Activated CD4-positive, alpha-beta T cell treated with anti-CD3 and anti-CD28 coated beads for 36 hours (primary cell): Measurements from ENCODE around the gene ENTPD8. TPM values are rescaled to one million over a fixed set of nuclear protein-coding genes. Genes with fewer than 3 reads are reported as not detected.
"Not testable (repeated sequence)": the region's sequence is repeated elsewhere in the genome, so short reads cannot be mapped to it uniquely, and the experiment has no call there.

ENCODE experiments used
- ATAC-seq: fragments of 200-7000 bp; cut with Tn5 transposase; one replicate; pipeline ENCODE4 v1.10.0; 2021; ENCODE audit warnings: mild to moderate bottlenecking, moderate library complexity
- CTCF ChIA-PET: fragments of 350-600 bp; sonication (Branson Sonifier 250); formaldehyde crosslinking; loops from one replicate; lab custom pipeline; 2021; ENCODE audit warnings: antibody characterized with exemption; lab: Charles Lee
- POLR2A ChIA-PET: fragments of 350-600 bp; sonication (Branson Sonifier 250); formaldehyde crosslinking; loops from one replicate; lab custom pipeline; 2021; ENCODE audit warnings: antibody characterized with exemption, inconsistent platforms; lab: Charles Lee
- DNase-seq: peaks from one replicate; pipeline ENCODE4 v3.0.0-alpha.2; 2020
- H3K27ac Mint-ChIP-seq: one replicate; pipeline ENCODE4 v1.8.0; 2021; ENCODE audit warnings: mixed read lengths
- H3K27me3 Mint-ChIP-seq: one replicate; pipeline ENCODE4 v1.8.0; 2021; ENCODE audit warnings: mixed read lengths
- H3K36me3 Mint-ChIP-seq: one replicate; pipeline ENCODE4 v1.8.0; 2021; ENCODE audit warnings: low read depth, mixed read lengths
- H3K4me1 Mint-ChIP-seq: one replicate; pipeline ENCODE4 v1.8.0; 2021; ENCODE audit warnings: mixed read lengths
- H3K4me3 Mint-ChIP-seq: one replicate; pipeline ENCODE4 v1.8.0; 2021; ENCODE audit warnings: mild to moderate bottlenecking, moderate library complexity, mixed read lengths
- H3K9me3 Mint-ChIP-seq: one replicate; pipeline ENCODE4 v1.8.0; 2021; ENCODE audit warnings: low read depth, mixed read lengths
- intact Hi-C, 2 experiments: fragments of 100-400 bp; cut with DNase I in 1 of 2; cut with micrococcal nuclease in 1 of 2; formaldehyde crosslinking; loops; one replicate each; pipeline versions ENCODE4 v1.14.2 to v1.15.1; 2022 to 2024; cut with DNase I, micrococcal nuclease
- total RNA-seq, 2 experiments: library from RNA; stranded (reverse); gene quantifications; one replicate each; pipeline ENCODE4 v1.2.3, GENCODE V29; 2021

The ENTPD8 gene
- total RNA-seq, 2 experiments from 2014 or later: not detected

- POLR2A ChIA-PET: no interaction called here
- DNase-seq (no peak), ATAC-seq (no peak)
- CTCF ChIA-PET: no interaction called here
- H3K36me3 Mint-ChIP-seq: no peaks in the 10 kb centered on the region
- H3K4me3 Mint-ChIP-seq: no peak overlapping the region
- H3K4me1 Mint-ChIP-seq: peaks cover 10% of the 10 kb centered on the region
- no peaks in the 10 kb centered on the region for H3K27me3 Mint-ChIP-seq
- H3K27ac Mint-ChIP-seq: no peak overlapping the region
- intact Hi-C loops: no loop called here
- no peaks in the 10 kb centered on the region for H3K9me3 Mint-ChIP-seq
Measured at GRCh38 chr9:137391411-137391754, 49.8 kb downstream of the ENTPD8 start.

DNA sequence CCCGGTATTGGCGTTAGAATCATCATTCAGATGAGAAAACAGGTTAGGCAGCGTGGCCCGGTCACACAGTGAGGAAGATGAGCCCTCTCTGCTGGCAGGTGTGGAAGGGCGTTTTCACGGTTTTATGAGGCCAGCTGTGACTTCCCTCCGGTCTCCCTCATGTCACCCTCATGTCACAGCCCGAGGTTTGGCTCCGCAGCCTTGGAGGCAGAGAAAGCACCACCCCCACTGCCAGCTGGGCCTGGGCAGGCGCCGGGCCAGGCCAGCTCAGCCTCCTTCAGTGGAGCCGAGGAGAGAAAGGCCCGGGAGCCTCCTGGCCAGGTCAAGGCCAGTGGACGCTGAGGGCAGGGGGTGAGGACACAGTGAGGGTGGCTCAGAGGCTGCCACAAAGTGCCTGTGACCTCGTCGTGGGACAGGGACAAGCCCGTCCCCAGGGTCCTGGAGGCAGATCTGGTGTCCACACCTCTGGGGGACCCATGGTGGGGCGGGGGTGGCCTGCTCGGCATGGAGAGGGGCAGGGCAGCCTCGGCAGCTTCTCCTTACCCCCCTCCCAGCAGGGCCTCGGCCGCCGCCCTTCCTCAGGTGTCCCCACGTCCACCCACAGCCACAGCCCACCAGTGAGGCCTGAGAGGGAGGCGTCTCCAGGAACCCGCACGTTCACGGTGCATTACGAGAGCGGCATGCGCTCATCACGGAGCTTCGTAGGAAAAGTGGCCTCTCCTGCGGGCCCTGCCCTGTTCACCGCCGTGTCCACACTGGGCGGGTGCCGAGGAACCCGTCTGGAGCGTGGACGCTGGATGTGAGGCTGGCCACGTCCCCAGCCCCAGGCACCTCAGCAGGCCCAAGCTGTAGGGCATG is 50.4 kb downstream of the ENTPD8 start:
- ATAC-seq (no peak), DNase-seq (no peak)
- CTCF ChIA-PET: no interaction called here
- peaks cover 11% of the 10 kb centered on the region for H3K4me1 Mint-ChIP-seq
- no peak overlapping the region for H3K4me3 Mint-ChIP-seq
- H3K27ac Mint-ChIP-seq: no peak overlapping the region
- no peaks in the 10 kb centered on the region for H3K9me3 Mint-ChIP-seq
- H3K27me3 Mint-ChIP-seq: no peaks in the 10 kb centered on the region
- no peaks in the 10 kb centered on the region for H3K36me3 Mint-ChIP-seq
- POLR2A ChIA-PET: no interaction called here
- intact Hi-C loops: no loop called here

GRCh38 chr9:137389428-137389746 is 51.8 kb downstream of the ENTPD8 start:
- Mint-ChIP-seq H3K27ac (no peak overlapping the region), H3K36me3 (no peaks in the 10 kb centered on the region)
- no peak for ATAC-seq

DNA sequence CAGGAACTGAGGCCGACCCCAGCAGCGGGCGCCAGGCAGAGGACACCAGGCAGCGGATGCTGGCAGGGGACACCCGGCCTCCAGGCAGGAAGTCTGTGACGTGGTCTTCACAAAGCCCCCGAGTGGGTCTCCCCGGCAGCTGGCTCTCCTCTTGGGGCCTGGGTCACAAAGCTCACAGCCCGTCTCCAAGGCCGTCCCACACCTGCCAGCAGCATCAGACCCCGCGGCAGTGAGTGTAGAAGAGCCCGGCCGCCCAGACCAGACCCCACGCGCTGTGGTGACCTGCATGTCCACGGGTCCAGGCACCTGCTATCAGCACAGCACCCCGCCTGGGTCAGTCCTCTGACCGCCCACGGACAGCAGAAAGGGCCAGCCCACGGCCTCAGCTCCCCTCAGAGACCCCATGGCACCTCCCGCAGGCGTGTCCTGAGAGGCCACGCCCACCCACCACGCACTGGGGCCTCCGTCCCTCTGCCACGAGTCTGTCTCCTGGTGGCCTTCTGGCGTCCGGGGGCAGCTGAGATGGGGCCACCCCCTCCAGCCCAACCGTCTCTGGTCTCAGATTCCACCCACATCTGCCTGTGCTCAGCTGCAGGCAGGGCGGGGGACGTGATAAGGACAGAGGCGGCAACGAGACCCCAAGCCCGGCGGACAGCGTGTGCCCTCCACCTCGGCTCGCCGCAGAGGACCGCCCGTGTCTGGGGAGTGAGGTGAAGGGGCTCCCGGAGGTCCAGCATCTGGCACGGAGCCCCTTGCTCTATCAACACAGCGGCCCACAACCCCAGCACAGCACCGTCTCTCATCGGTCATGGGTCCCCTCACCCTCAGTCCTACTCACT is 52.3 kb downstream of the ENTPD8 start:
- ChIA-PET CTCF (no interaction called here), POLR2A (no interaction called here)
- ATAC-seq: no peak
- DNase-seq: no peak
- H3K4me1 Mint-ChIP-seq: peaks cover 11% of the 10 kb centered on the region
- H3K36me3 Mint-ChIP-seq: no peaks in the 10 kb centered on the region
- H3K4me3 Mint-ChIP-seq: no peak overlapping the region
- H3K9me3 Mint-ChIP-seq: no peaks in the 10 kb centered on the region
- H3K27me3 Mint-ChIP-seq: no peaks in the 10 kb centered on the region
- peak overlapping the region; percentile 19 for H3K27ac Mint-ChIP-seq
- intact Hi-C loops: loop anchor here in 1 of 2 experiments (5.0 kb wide), 1 partner anchor 37 kb away; no protein-coding TSS in a partner anchor

More at GRCh38 chr9:137389428-137389746, 51.8 kb downstream of the ENTPD8 start:
- no peak for DNase-seq
- Mint-ChIP-seq H3K4me3 (no peak overlapping the region), H3K9me3 (no peaks in the 10 kb centered on the region), H3K4me1 (peaks cover 11% of the 10 kb centered on the region), H3K27me3 (no peaks in the 10 kb centered on the region)
- intact Hi-C loops: loop anchor here in 1 of 2 experiments (5.0 kb wide), 1 partner anchor 37 kb away; no protein-coding TSS in a partner anchor
- POLR2A ChIA-PET: no interaction called here
- CTCF ChIA-PET: no interaction called here

DNA sequence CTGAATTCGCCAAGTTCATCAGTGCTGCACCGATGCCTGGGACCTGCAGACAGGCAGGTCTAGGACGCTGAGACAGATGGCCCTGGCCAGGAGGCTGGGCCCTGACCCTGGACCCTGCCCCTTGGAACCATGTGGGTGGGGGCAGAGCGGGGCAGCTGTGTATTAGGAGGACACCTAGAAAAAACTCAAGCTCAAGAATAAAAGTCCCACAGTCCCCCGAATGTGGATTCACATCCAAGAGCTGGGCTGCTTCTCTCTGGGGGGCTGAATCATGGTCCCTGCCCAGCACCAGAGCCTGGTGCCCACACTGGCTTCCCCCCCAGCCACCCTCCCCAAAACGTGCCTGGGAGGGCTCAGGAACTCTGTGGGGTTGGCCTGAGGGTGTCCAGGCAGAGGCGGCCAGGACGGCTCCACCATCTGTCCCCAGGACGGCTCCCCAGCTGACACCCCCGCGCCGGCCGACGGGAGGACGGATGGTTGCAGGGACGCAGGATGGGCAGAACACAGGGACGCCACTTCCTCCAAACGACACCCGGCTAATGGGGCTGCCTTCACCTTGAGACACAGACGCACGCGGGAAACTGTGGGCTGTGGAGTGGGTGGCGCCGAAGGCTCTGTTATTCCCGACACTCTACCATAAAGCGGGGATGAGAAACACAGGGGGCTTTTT is 53.1 kb downstream of the ENTPD8 start:
- ChIA-PET CTCF (interaction anchor here (1.2 kb wide), 1 partner anchor 10 kb away, joined by 6 read pairs; no protein-coding TSS in a partner anchor), POLR2A (interaction anchor here (1.1 kb wide), 1 partner anchor 14 kb away, joined by 3 read pairs; no protein-coding TSS in a partner anchor)
- DNase-seq (no peak), ATAC-seq (no peak)
- peak overlapping the region; percentile 74 for H3K27ac Mint-ChIP-seq
- intact Hi-C loops: loop anchor here in 1 of 2 experiments (5.0 kb wide), 1 partner anchor 36 kb away; no protein-coding TSS in a partner anchor
- peaks cover 11% of the 10 kb centered on the region for H3K4me1 Mint-ChIP-seq
- no peak overlapping the region for H3K4me3 Mint-ChIP-seq
- no peaks in the 10 kb centered on the region for H3K9me3 Mint-ChIP-seq
- no peaks in the 10 kb centered on the region for H3K27me3 Mint-ChIP-seq
- H3K36me3 Mint-ChIP-seq: no peaks in the 10 kb centered on the region

DNA sequence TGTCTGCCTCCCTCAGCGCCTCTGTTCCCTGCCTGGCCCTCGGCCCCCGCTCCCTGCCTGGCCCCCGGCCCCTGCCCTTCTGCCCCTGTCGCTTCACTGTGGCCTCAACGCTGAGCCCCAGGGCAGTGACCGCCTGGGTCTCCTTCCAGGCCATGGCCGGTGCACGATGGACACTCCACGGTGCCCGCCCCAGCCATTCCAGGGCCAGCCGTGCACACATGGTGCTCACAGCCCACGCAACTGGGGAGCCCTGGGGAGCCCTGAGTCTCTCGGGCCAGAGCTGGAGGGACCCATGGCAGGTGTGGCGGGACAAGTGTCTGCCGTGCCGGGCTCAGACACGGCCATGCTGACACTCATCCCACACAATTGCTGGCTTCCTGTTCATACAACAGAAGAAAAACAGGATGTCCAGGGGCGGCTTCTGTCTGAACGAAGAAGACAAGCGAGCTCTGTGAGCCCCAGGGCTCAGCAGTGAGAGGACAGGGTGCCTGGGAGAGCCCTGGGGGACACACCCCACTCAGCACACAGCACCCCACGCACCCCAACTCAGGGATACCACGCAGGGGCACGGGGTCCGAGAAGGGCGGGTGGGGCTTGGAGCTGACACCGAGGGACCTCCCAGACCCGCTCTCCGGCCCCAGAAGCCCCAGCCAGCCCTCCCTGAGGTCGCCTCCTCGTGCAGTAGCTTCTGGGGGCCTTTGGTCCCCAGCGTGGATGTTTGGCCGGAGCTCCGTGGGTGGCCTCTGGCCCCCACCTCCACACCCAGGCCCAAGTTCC is 53.9 kb downstream of the ENTPD8 start:
- peak overlapping the region; percentile 78 for H3K27ac Mint-ChIP-seq
- H3K4me3 Mint-ChIP-seq: no peak overlapping the region
- H3K27me3 Mint-ChIP-seq: no peaks in the 10 kb centered on the region
- no peaks in the 10 kb centered on the region for H3K9me3 Mint-ChIP-seq
- DNase-seq (peak; percentile 70), ATAC-seq (peak; percentile 93)
- POLR2A ChIA-PET: interaction anchor here (1.1 kb wide), 1 partner anchor 14 kb away, joined by 3 read pairs; no protein-coding TSS in a partner anchor
- peaks cover 11% of the 10 kb centered on the region for H3K4me1 Mint-ChIP-seq
- H3K36me3 Mint-ChIP-seq: no peaks in the 10 kb centered on the region
- intact Hi-C loops: loop anchor here in 1 of 2 experiments (5.0 kb wide), 1 partner anchor 35 kb away; no protein-coding TSS in a partner anchor
- CTCF ChIA-PET: interaction anchor here (1.2 kb wide), 1 partner anchor 10 kb away, joined by 6 read pairs; no protein-coding TSS in a partner anchor

GRCh38 chr9:137386507-137387113 is 54.5 kb downstream of the ENTPD8 start:
- POLR2A ChIA-PET, ATAC-seq, H3K4me3 Mint-ChIP-seq, H3K27me3 Mint-ChIP-seq, DNase-seq, H3K36me3 Mint-ChIP-seq, H3K9me3 Mint-ChIP-seq: not testable (repeated sequence)
- H3K4me1 Mint-ChIP-seq: peaks cover 11% of the 10 kb centered on the region
- CTCF ChIA-PET: interaction anchor here (1.2 kb wide), 2 partner anchors 11 to 12 kb away, joined by 3 to 6 read pairs; no protein-coding TSS in a partner anchor
- intact Hi-C loops: loop anchor here in 1 of 2 experiments (5.0 kb wide), 1 partner anchor 34 kb away; no protein-coding TSS in a partner anchor
- peak overlapping the region; percentile 67 for H3K27ac Mint-ChIP-seq

GRCh38 chr9:137385061-137385655 is 56.0 kb downstream of the ENTPD8 start:
- H3K4me1 Mint-ChIP-seq: peaks cover 11% of the 10 kb centered on the region
- no peak overlapping the region for H3K27ac Mint-ChIP-seq
- ATAC-seq (no peak), DNase-seq (no peak)
- H3K9me3 Mint-ChIP-seq: no peaks in the 10 kb centered on the region
- no peaks in the 10 kb centered on the region for H3K27me3 Mint-ChIP-seq
- H3K36me3 Mint-ChIP-seq: no peaks in the 10 kb centered on the region
- no peak overlapping the region for H3K4me3 Mint-ChIP-seq
- intact Hi-C loops: loop anchor here in 1 of 2 experiments (5.0 kb wide), 1 partner anchor 33 kb away; no protein-coding TSS in a partner anchor
- ChIA-PET POLR2A (no interaction called here), CTCF (interaction anchor here (0.6 to 1.2 kb wide), 3 partner anchors 10 to 338 kb away, joined by 3 to 4 read pairs (median 3); no protein-coding TSS in a partner anchor)
